ENCODE results near the gene BCL2L13. TPM values are rescaled to one million over a fixed set of nuclear protein-coding genes. Genes with fewer than 3 reads are reported as not detected.
A peak's percentile ranks its signal among the peaks of the same experiment; 100 is the strongest.

BCL2L13 gene
- total RNA-seq, 4 donors from 2014 or later: 46.0 to 103 (median 72.2) TPM

GRCh38 chr22:17628406-17629172 lies 10.0 kb upstream of the BCL2L13 start, which contains the start of gene ATP6V1E1:
TSS of gene ATP6V1E1 (minus strand) at chr22:17628749. CDS start at chr22:17628635, 114 bp downstream.
- Histone ChIP-seq H3K27ac (peak within 1 kb of the TSS; percentile 80 to 95 (median 86)), H3K4me1 (peaks cover 17 to 19% of the 10 kb centered on the region in 2 donors), H3K36me3 (no peaks in the 10 kb centered on the region), H3K9me3 (no peaks in the 10 kb centered on the region), H3K4me3 (replicated peaks in 1 of 3) (peak within 1 kb of the TSS; percentile 94 to 98 (median 97)), H3K27me3 (no peaks in the 10 kb centered on the region)
- intact Hi-C loops (cut with DNase I): no loop called here
- peak; percentile 96 to 97 for DNase-seq
- 0 to 1% methylated on average over 37 to 41 of the region's 45 CpGs for WGBS, 2 donors
- TF ChIP-seq POLR2A (IDR thresholded peaks at IDR 0.05): peak; percentile 16 to 80
- TF ChIP-seq, protein P1, sequence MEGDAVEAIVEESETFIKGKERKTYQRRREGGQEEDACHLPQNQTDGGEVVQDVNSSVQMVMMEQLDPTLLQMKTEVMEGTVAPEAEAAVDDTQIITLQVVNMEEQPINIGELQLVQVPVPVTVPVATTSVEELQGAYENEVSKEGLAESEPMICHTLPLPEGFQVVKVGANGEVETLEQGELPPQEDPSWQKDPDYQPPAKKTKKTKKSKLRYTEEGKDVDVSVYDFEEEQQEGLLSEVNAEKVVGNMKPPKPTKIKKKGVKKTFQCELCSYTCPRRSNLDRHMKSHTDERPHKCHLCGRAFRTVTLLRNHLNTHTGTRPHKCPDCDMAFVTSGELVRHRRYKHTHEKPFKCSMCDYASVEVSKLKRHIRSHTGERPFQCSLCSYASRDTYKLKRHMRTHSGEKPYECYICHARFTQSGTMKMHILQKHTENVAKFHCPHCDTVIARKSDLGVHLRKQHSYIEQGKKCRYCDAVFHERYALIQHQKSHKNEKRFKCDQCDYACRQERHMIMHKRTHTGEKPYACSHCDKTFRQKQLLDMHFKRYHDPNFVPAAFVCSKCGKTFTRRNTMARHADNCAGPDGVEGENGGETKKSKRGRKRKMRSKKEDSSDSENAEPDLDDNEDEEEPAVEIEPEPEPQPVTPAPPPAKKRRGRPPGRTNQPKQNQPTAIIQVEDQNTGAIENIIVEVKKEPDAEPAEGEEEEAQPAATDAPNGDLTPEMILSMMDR (IDR thresholded peaks at IDR 0.05): no peak

GRCh38 chr22:17629173-17629489 lies 9.4 kb upstream of the BCL2L13 start:
- TF ChIP-seq POLR2A (IDR thresholded peaks at IDR 0.05): no peak
- TF ChIP-seq, protein P1 (IDR thresholded peaks at IDR 0.05): no peak
- Histone ChIP-seq H3K27me3 (no peaks in the 10 kb centered on the region), H3K9me3 (no peaks in the 10 kb centered on the region), H3K36me3 (no peaks in the 10 kb centered on the region), H3K4me1 (peaks cover 17 to 25% of the 10 kb centered on the region in 2 donors), H3K4me3 (replicated peaks in 1 of 3) (peak overlapping the region in 2 of 3 donors; percentile 41 to 98), H3K27ac (peak overlapping the region; percentile 80 to 95 (median 86))
- intact Hi-C loops (cut with DNase I): no loop called here
- DNase-seq: no peak
- 0% methylated on average over 1 of the region's 1 CpG for WGBS, 2 donors

DNA sequence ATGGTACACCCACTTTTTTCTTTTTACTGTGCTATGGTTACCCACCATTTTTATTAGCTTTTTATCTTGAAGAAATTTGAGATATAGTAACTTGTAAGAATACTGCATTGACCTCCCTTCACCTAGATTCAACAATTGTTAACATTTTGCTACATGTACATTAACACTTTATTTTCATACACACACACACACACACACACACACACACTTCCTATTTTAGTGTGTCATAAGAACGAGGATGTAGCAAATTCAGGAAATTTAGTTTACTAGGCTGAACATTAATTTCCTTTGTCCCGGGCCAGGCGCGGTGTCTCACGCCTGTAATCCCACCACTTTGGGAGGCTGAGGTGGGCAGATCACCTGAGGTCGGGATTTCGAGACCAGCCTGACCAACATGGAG lies 8.9 kb upstream of the BCL2L13 start:
- no peaks in the 10 kb centered on the region for H3K27me3 ChIP-seq
- H3K9me3 ChIP-seq: no peaks in the 10 kb centered on the region
- no peak overlapping the region for H3K4me3 ChIP-seq (replicated peaks in 1 of 3)
- peak overlapping the region in 2 of 3 donors; percentile 86 to 95 for H3K27ac ChIP-seq
- intact Hi-C loops (cut with DNase I): no loop called here
- DNase-seq: no peak
- no peaks in the 10 kb centered on the region for H3K36me3 ChIP-seq
- WGBS, 2 donors: 80 to 87% methylated on average over 7 of the region's 7 CpGs
- peaks cover 17 to 26% of the 10 kb centered on the region in 2 donors for H3K4me1 ChIP-seq
- TF ChIP-seq, protein P1 (IDR thresholded peaks at IDR 0.05): no peak
- no peak for TF ChIP-seq POLR2A (IDR thresholded peaks at IDR 0.05)

DNA sequence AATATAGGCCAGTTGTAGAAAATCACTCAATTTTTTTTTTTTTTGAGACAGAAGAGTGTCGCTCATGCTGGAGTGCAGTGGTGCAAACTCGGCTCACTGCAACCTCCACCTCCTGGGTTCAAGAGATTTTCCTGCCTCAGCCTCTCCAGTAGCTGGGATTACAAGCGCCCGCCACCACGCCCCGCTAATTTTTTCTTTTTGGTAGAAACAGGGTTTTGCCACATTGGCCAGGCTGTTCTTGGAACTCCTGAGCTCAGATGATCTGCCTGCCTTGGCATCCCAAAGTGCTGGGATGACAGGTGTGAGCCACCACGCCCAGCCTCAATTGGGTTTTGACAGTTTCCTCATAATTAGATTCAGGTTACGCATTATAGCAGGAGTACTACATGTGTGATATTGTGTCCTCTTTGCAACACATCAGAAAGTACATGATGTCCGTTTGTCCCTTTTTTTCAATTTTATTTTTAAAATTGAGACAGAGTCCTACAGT lies 7.4 kb upstream of the BCL2L13 start:
- WGBS, 2 donors: 97% methylated on average over 9 of the region's 9 CpGs
- Histone ChIP-seq H3K4me1 (peaks cover 17 to 26% of the 10 kb centered on the region in 2 donors), H3K4me3 (replicated peaks in 1 of 3) (no peak overlapping the region), H3K27me3 (no peaks in the 10 kb centered on the region), H3K36me3 (no peaks in the 10 kb centered on the region), H3K27ac (no peak overlapping the region), H3K9me3 (no peaks in the 10 kb centered on the region)
- no peak for DNase-seq
- intact Hi-C loops (cut with DNase I): no loop called here
- no peak for TF ChIP-seq POLR2A (IDR thresholded peaks at IDR 0.05)
- TF ChIP-seq, protein P1 (IDR thresholded peaks at IDR 0.05): no peak

Measured in thyroid gland (tissue), 4 donors.